Measurements from ENCODE around the gene CHD2. TPM values are rescaled to one million over a fixed set of nuclear protein-coding genes. Genes with fewer than 3 reads are reported as not detected.

The CHD2 gene
- 100 to 1,000 TPM; 149 to 299 (median 213) TPM for total RNA-seq

DNA sequence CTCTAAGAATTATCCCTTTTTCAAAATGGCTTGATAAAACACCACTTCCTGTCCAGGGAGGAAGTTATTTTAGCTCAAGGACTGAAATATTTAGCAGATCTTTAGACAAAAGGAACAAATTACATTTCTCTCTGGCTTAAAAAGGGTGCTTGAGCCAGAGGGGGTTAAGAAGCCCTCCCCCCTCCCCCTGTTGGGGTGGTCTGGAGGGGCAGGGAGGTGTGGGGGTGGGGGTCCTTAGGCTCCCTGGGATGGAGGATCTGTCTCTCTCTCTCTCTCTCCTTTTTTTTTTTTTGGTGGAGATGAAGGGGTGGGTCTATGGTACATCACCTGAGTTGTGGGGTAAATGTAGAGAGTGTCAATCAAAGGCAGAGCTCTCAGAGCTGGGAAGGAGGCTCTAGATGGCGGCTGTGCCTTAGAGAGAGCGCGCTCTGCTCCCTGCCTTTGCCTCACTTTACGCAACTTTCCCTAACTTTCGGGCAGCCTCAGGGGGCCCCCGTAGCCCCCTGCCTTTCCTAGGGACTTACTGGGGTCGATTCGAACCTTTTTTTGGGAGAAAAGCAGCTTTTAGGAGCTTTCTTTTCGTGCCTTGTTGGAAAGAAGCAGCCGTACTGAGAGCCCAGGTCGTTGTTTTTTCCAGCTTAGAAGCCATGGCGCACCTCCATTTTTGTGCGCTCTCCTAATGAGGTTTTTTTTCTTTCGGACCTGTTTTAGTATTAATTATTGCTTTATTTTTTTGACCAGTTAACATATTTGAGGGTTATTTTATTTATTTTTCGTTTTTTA is at the start of gene CHD2:
TSS of gene CHD2 (plus strand) at position 377 of the 783 bp plus-strand sequence. CDS start 914 bp downstream, outside the sequence.
- 0% methylated on average over 15 of the region's 15 CpGs for WGBS, 2 donors
- intact Hi-C loops (cut with DNase I), result no loop called here
- H3K4me1 ChIP-seq, result peaks cover 9 to 20% of the 10 kb centered on the region in 2 donors

DNA sequence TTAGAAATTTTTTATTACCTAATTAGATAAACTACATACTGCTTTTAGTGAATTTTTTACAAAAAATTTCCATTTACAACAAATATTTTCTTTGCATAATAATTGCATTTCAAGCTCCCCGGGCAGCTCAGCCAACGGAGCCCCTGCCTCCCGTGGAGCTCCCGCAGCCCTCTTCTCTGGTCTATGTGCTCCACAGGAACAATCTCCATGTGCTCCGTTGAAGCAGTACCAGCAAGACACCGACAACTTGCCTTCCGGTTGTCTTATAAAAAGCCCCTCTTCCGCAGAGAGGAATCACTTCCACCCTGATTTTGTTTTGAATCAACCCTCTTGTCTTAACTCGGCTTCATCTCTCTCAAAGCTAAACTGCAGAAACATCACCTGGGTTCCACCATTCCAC is 46.9 kb upstream of the CHD2 start:
- Histone ChIP-seq H3K4me3 (replicated peaks in 1 of 3) (no peak overlapping the region), H3K4me1 (no peaks in the 10 kb centered on the region), H3K27ac (no peak overlapping the region), H3K9me3 (no peaks in the 10 kb centered on the region), H3K27me3 (no peaks in the 10 kb centered on the region), H3K36me3 (no peaks in the 10 kb centered on the region)
- TF ChIP-seq, protein P1, sequence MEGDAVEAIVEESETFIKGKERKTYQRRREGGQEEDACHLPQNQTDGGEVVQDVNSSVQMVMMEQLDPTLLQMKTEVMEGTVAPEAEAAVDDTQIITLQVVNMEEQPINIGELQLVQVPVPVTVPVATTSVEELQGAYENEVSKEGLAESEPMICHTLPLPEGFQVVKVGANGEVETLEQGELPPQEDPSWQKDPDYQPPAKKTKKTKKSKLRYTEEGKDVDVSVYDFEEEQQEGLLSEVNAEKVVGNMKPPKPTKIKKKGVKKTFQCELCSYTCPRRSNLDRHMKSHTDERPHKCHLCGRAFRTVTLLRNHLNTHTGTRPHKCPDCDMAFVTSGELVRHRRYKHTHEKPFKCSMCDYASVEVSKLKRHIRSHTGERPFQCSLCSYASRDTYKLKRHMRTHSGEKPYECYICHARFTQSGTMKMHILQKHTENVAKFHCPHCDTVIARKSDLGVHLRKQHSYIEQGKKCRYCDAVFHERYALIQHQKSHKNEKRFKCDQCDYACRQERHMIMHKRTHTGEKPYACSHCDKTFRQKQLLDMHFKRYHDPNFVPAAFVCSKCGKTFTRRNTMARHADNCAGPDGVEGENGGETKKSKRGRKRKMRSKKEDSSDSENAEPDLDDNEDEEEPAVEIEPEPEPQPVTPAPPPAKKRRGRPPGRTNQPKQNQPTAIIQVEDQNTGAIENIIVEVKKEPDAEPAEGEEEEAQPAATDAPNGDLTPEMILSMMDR (IDR thresholded peaks at IDR 0.05), result no peak
- TF ChIP-seq POLR2A (IDR thresholded peaks at IDR 0.05), result no peak
- intact Hi-C loops (cut with DNase I), result no loop called here
- no peak for DNase-seq
- 70 to 71% methylated on average over 9 of the region's 9 CpGs for WGBS, 2 donors

More for the DNA sequence above, at the start of gene CHD2:
- H3K9me3 ChIP-seq, result no peaks in the 10 kb centered on the region
- H3K27ac ChIP-seq, result peak within 1 kb of the TSS; percentile 98 to 100 (median 98)
- H3K27me3 ChIP-seq, result no peaks in the 10 kb centered on the region
- peak within 1 kb of the TSS; percentile 24 to 43 (median 41) for H3K4me3 ChIP-seq (replicated peaks in 1 of 3)
- H3K36me3 ChIP-seq, result no peaks in the 10 kb centered on the region
- DNase-seq, result peak; percentile 73 to 77
- TF ChIP-seq, protein P1 (IDR thresholded peaks at IDR 0.05), result no peak
- peak; percentile 91 to 96 for TF ChIP-seq POLR2A (IDR thresholded peaks at IDR 0.05)

DNA sequence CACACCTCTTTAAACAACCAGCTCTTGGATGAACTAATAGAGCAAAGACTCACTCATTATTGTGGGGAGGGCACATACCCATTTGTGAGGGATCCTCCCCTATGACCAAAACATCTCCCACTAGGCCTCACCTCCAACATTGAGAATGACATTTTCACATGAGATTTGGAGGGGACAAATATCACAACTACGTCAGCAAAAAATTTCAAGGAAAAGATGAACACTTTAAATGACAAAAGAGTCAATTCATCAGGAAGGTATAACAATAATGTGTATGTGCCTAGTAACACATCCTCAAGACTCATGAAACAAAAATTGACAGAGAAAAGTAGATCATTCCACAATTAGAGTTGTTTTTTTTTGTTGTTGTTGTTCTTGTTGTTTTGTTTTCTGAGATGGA is 38.4 kb upstream of the CHD2 start:
- WGBS, 2 donors, result 98 to 100% methylated on average over 1 of the region's 1 CpG
- no peaks in the 10 kb centered on the region for H3K9me3 ChIP-seq
- H3K36me3 ChIP-seq, result no peaks in the 10 kb centered on the region
- H3K4me1 ChIP-seq, result no peaks in the 10 kb centered on the region
- TF ChIP-seq, protein P1 (IDR thresholded peaks at IDR 0.05), result no peak
- intact Hi-C loops (cut with DNase I), result no loop called here
- H3K27ac ChIP-seq, result no peak overlapping the region
- no peak overlapping the region for H3K4me3 ChIP-seq (replicated peaks in 1 of 3)
- no peaks in the 10 kb centered on the region for H3K27me3 ChIP-seq
- DNase-seq, result no peak

DNA sequence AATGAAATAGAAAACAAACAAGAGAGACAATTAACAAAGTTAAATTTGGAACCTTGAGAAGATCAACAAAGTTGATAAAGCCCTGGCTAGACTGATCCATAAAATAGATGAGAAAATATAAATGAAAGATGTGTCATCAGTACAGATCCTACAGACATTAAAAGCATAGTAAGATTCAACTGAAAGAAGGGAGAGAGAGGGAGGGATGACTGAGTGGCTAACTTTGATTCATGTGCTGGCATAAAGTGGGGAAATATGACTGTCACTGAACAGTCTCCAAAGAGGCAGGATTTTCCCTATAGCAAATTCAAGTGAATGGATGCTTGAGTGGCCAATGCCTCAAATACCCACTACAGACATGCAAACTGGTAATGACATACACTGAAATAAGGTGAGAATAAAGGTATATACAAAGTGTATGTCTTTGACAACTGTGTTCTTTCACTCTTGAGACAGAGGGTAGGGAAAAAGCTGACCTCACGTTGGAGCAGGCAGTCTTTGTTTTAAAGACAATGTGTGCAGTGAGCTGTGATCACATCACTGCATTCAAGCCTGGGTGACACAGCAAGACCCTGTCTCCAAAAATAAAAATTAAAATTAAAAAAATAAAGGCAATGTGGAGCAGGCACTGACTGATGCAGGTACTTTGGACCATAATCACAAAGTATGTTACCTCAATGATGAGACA is 35.9 kb upstream of the CHD2 start:
- intact Hi-C loops (cut with DNase I), result no loop called here
- TF ChIP-seq, protein P1 (IDR thresholded peaks at IDR 0.05), result no peak
- TF ChIP-seq POLR2A (IDR thresholded peaks at IDR 0.05), result no peak
- H3K27ac ChIP-seq, result no peak overlapping the region
- no peaks in the 10 kb centered on the region for H3K9me3 ChIP-seq
- H3K4me3 ChIP-seq (replicated peaks in 1 of 3), result no peak overlapping the region
- no peaks in the 10 kb centered on the region for H3K36me3 ChIP-seq
- peaks cover 7 to 8% of the 10 kb centered on the region in 2 donors for H3K4me1 ChIP-seq
- DNase-seq, result no peak
- no peaks in the 10 kb centered on the region for H3K27me3 ChIP-seq
- 51 to 54% methylated on average over 1 of the region's 1 CpG for WGBS, 2 donors

Data from thyroid gland (tissue), 4 donors.